GM23248 (cell line): ENCODE data around the gene WIZ. TPM values are rescaled to one million over a fixed set of nuclear protein-coding genes. Genes with fewer than 3 reads are reported as not detected.

Experiments used
- DNase-seq: peaks from one replicate; pipeline ENCODE4 v3.0.0-alpha.2; 2015
- H2AFZ ChIP-seq: fragments of 200-600 bp; sonication (generic); 2 replicates; pipeline ENCODE4 v1.6.1; 2016; ENCODE audit warnings: antibody characterized with exemption
- H3F3A ChIP-seq: fragments of 200-600 bp; sonication (generic); 2 replicates; pipeline ENCODE4 v1.6.1; 2016; ENCODE audit warnings: mild to moderate bottlenecking, antibody characterized with exemption, mixed run types; ENCODE audit not compliant: insufficient read depth
- H3K27ac ChIP-seq: fragments of 200-600 bp; sonication (generic); 2 replicates; pipeline ENCODE4 v1.5.1; 2016; ENCODE audit warnings: mild to moderate bottlenecking
- H3K27me3 ChIP-seq: fragments of 200-600 bp; sonication (generic); replicated peaks from 2 replicates; pipeline ENCODE4 v1.6.1; 2016; ENCODE audit warnings: mild to moderate bottlenecking; ENCODE audit not compliant: insufficient read depth
- H3K36me3 ChIP-seq: fragments of 200-600 bp; sonication (generic); 2 replicates; pipeline ENCODE4 v1.6.1; 2016; ENCODE audit warnings: low read depth, mild to moderate bottlenecking
- H3K4me1 ChIP-seq: fragments of 200-600 bp; sonication (generic); 2 replicates; pipeline ENCODE4 v1.6.1; 2016; ENCODE audit warnings: mild to moderate bottlenecking; ENCODE audit not compliant: insufficient read depth
- H3K4me2 ChIP-seq: fragments of 200-600 bp; sonication (generic); one replicate; pipeline ENCODE4 v1.6.1; 2016; ENCODE audit warnings: mild to moderate bottlenecking; ENCODE audit not compliant: unreplicated experiment
- H3K4me3 ChIP-seq: fragments of 200-600 bp; sonication (generic); 2 replicates; pipeline ENCODE4 v1.5.1; 2016; ENCODE audit warnings: mild to moderate bottlenecking
- H3K79me2 ChIP-seq: fragments of 200-600 bp; sonication (generic); 2 replicates; pipeline ENCODE4 v1.6.1; 2016; ENCODE audit warnings: mild to moderate bottlenecking; ENCODE audit not compliant: insufficient read depth
- H3K9ac ChIP-seq: fragments of 200-600 bp; sonication (generic); 2 replicates; pipeline ENCODE4 v1.6.1; 2016; ENCODE audit warnings: mild to moderate bottlenecking
- H3K9me2 ChIP-seq: fragments of 200-600 bp; sonication (generic); 2 replicates; pipeline ENCODE4 v1.6.1; 2016; ENCODE audit warnings: mixed run types, mild to moderate bottlenecking, moderate library complexity; ENCODE audit not compliant: insufficient read depth
- H3K9me3 ChIP-seq: fragments of 200-600 bp; sonication (generic); one replicate; pipeline ENCODE4 v1.6.1; 2017; ENCODE audit warnings: low read depth
- H4K20me1 ChIP-seq: fragments of 200-600 bp; sonication (generic); 2 replicates; pipeline ENCODE4 v1.6.0; 2016; ENCODE audit not compliant: insufficient read depth
- EZH2 ChIP-seq: fragments of 200-600 bp; sonication (generic); IDR thresholded peaks from 2 replicates; pipeline ENCODE4 v1.6.1; 2018; ENCODE audit warnings: antibody characterized with exemption, mild to moderate bottlenecking; ENCODE audit not compliant: insufficient read depth, poor library complexity, severe bottlenecking
- EZH2phosphoT487 ChIP-seq: fragments of 200-600 bp; sonication (generic); IDR thresholded peaks from 2 replicates; pipeline ENCODE4 v1.6.1; 2018; ENCODE audit warnings: antibody characterized with exemption, moderate library complexity, mild to moderate bottlenecking, low read depth; ENCODE audit not compliant: insufficient read depth
- WGBS, 2 experiments: methylation state at CpG; one replicate each; pipeline ENCODE4 v1.1.6; 2015 to 2017; ENCODE audit warnings: low lambda C conversion rate in 2 of 2, low coverage in 1 of 2; ENCODE audit errors: missing lambda C conversion rate in 2 of 2; 5-methylcytosine and 5-hydroxymethylcytosine counted together
- in situ Hi-C: fragments of 300-500 bp; cut with MboI; formaldehyde crosslinking; loops from 2 replicates; pipeline ENCODE4 v1.15.0; 2020
- polyA plus RNA-seq: library from polyadenylated mRNA; unstranded; fragments of >200 nt; fragmentation: Nextera tagmentation; extraction: Ambion mirVana; gene quantifications from 2 replicates; pipeline ENCODE4 v1.2.1, GENCODE V29; 2016
- total RNA-seq: library from RNA; depleted of rRNA; stranded (reverse); fragments of >200 nt; shearing (Covaris generic); gene quantifications from 2 replicates; pipeline ENCODE4 v1.2.3, GENCODE V29; 2014

Gene WIZ
- total and polyA plus RNA-seq, 2 experiments from 2014 or later = 6.1 to 22.0 TPM

- no peak overlapping the region for H3K4me2 ChIP-seq
- in situ Hi-C loops = no loop called here
These were observed 17.3 kb upstream of the WIZ start for GRCh38 chr19:15466851-15467733.

DNA sequence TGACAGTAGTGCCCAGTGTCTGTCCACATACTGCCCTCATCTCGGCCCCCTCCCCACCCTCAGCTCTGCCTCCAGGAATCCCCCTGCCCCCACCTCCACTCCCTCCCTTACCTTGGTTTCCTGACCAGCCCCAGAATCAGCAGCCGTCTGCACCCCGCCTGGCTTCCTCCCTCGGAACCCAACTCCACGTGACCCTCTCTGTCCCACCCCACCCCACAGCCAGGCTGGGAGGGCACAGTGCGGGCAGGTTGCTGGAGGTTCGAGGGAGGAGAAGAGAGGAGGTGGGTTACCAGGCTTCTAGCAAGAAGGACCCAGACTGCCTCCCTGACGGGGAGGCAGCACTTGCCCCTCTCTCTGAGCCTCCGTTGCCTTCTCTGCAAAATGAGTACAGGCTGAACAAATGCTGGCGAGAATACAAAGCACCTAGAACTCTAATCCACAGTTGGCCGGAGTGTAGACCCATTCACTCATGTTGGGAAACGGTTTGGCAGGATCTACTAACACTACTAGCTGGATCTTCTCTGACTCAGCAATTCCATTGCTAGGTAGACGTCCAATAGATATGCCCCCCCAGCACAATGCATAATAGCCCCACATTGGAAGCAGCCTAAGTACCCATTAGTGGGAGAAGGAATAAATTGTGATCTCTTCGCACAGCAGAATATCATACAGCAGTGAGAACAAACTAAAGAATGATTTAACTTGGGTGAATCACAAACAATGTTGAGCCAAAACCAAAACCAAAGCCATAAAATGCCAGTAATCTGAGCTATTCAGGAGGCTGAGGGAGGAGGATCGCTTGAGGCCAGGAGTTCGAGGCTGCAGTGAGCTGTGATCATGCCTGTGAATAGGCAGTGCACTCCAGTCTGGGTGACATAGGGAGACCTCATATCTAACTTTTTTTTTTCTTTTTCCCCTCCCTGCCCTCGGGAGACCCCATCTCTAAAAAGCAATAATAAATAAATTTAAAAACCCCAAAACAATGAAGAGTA is 14.9 kb upstream of the WIZ start, which contains the start of gene RASAL3:
Gene RASAL3, minus strand, starts transcription at position 151 of the 992 bp plus-strand sequence. CDS start 186 bp downstream, outside the sequence.
- Histone ChIP-seq H3K9me3 (no peaks in the 10 kb centered on the region), H3K79me2 (no peaks in the 10 kb centered on the region), H3K36me3 (no peaks in the 10 kb centered on the region), H3K4me3 (no peak within 1 kb of the TSS), H2AFZ (no peak within 1 kb of the TSS), H3K27me3 (peaks cover 19% of the 10 kb centered on the region), H3K4me1 (no peaks in the 10 kb centered on the region), H3K9me2 (no peaks in the 10 kb centered on the region), H3K9ac (no peak within 1 kb of the TSS), H3K4me2 (no peak within 1 kb of the TSS), H3F3A (no peaks in the 10 kb centered on the region), H3K27ac (no peak within 1 kb of the TSS), H4K20me1 (no peaks in the 10 kb centered on the region)
- no peak for DNase-seq
- in situ Hi-C loops = no loop called here
- TF ChIP-seq EZH2 = no peak
- no peak for TF ChIP-seq EZH2phosphoT487
- 28% methylated on average over 14 to 17 of the region's 17 CpGs for WGBS, 2 experiments

More at GRCh38 chr19:15466851-15467733, 17.3 kb upstream of the WIZ start:
- 38 to 39% methylated on average over 8 of the region's 8 CpGs for WGBS, 2 experiments
- Histone ChIP-seq H3K9me3 (no peaks in the 10 kb centered on the region), H3K4me1 (no peaks in the 10 kb centered on the region), H4K20me1 (no peaks in the 10 kb centered on the region), H3K27ac (no peak overlapping the region), H3F3A (no peaks in the 10 kb centered on the region), H3K4me3 (no peak overlapping the region), H3K9me2 (no peaks in the 10 kb centered on the region), H3K9ac (no peak overlapping the region), H3K27me3 (peaks cover 7% of the 10 kb centered on the region), H3K36me3 (no peaks in the 10 kb centered on the region), H3K79me2 (no peaks in the 10 kb centered on the region), H2AFZ (no peak overlapping the region)
- DNase-seq = peak; percentile 33
- TF ChIP-seq EZH2phosphoT487 (no peak), EZH2 (no peak)

- no peak for DNase-seq
These were observed 14.2 kb upstream of the WIZ start for GRCh38 chr19:15463861-15464371.

GRCh38 chr19:15461694-15462093 is 11.9 kb upstream of the WIZ start:
- H3K9ac ChIP-seq = no peak overlapping the region
- no peak overlapping the region for H3K27ac ChIP-seq
- no peak for TF ChIP-seq EZH2phosphoT487
- no peak for TF ChIP-seq EZH2
- no peaks in the 10 kb centered on the region for H3K9me2 ChIP-seq
- H3K9me3 ChIP-seq = no peaks in the 10 kb centered on the region
- in situ Hi-C loops = no loop called here
- no peaks in the 10 kb centered on the region for H3F3A ChIP-seq
- H4K20me1 ChIP-seq = no peaks in the 10 kb centered on the region
- no peak overlapping the region for H3K4me2 ChIP-seq
- H3K27me3 ChIP-seq = peaks cover 22% of the 10 kb centered on the region
- no peaks in the 10 kb centered on the region for H3K4me1 ChIP-seq
- H3K4me3 ChIP-seq = no peak overlapping the region
- H2AFZ ChIP-seq = no peak overlapping the region
- no peak for DNase-seq
- 75 to 81% methylated on average over 2 of the region's 2 CpGs for WGBS, 2 experiments
- no peaks in the 10 kb centered on the region for H3K79me2 ChIP-seq
- H3K36me3 ChIP-seq = no peaks in the 10 kb centered on the region

More at GRCh38 chr19:15463861-15464371, 14.2 kb upstream of the WIZ start:
- TF ChIP-seq EZH2 = no peak
- no peak for TF ChIP-seq EZH2phosphoT487
- Histone ChIP-seq H3K9ac (no peak overlapping the region), H2AFZ (no peak overlapping the region), H3K4me3 (no peak overlapping the region), H3K27ac (no peak overlapping the region), H3K79me2 (no peaks in the 10 kb centered on the region), H3K4me2 (no peak overlapping the region), H4K20me1 (no peaks in the 10 kb centered on the region), H3K9me2 (no peaks in the 10 kb centered on the region), H3K4me1 (no peaks in the 10 kb centered on the region), H3K9me3 (no peaks in the 10 kb centered on the region), H3K36me3 (no peaks in the 10 kb centered on the region), H3K27me3 (peaks cover 15% of the 10 kb centered on the region), H3F3A (no peaks in the 10 kb centered on the region)
- 23 to 28% methylated on average over 21 to 25 of the region's 25 CpGs for WGBS, 2 experiments
- in situ Hi-C loops = no loop called here
